Measurements from ENCODE around the gene WDR90. TPM values are rescaled to one million over a fixed set of nuclear protein-coding genes. Genes with fewer than 3 reads are reported as not detected.
A peak's percentile ranks its signal among the peaks of the same experiment; 100 is the strongest.

Gene WDR90
- total and polyA plus RNA-seq, 7 donors = 4.0 to 9.7 (median 8.0) TPM

GRCh38 chr16:637081-638018 is 11.8 kb upstream of the WDR90 start:
- DNase-seq = peak; percentile 93 to 96
- peak; percentile 79 to 82 (median 80) for ATAC-seq
- TF ChIP-seq CTCF (IDR thresholded peaks at IDR 0.05) = no peak
- Histone ChIP-seq H3K36me3 (ENCODE audit: insufficient read depth in 1 of 2, low read depth in 1 of 2) (peaks cover 0 to 13% of the 10 kb centered on the region in 2 donors), H3K27me3 (ENCODE audit: insufficient read depth in 3 of 3, low read length in 2 of 3) (no peaks in the 10 kb centered on the region), H3K4me3 (peak overlapping the region; percentile 78), H3K27ac (peak overlapping the region; percentile 90), H3K9me3 (no peaks in the 10 kb centered on the region), H3K4me1 (peaks cover 24% of the 10 kb centered on the region)
- intact Hi-C loops (cut with DNase I) = no loop called here
- WGBS, 3 donors = 15 to 21% (median 15%) methylated on average over 33 to 53 of the region's 53 CpGs

GRCh38 chr16:638034-638543 is 11.1 kb upstream of the WDR90 start:
- Histone ChIP-seq H3K4me3 (peak overlapping the region; percentile 78), H3K27ac (peak overlapping the region; percentile 61), H3K9me3 (no peaks in the 10 kb centered on the region), H3K4me1 (peaks cover 31% of the 10 kb centered on the region), H3K27me3 (ENCODE audit: insufficient read depth in 3 of 3, low read length in 2 of 3) (no peaks in the 10 kb centered on the region), H3K36me3 (ENCODE audit: insufficient read depth in 1 of 2, low read depth in 1 of 2) (peaks cover 0 to 13% of the 10 kb centered on the region in 2 donors)
- DNase-seq (no peak), ATAC-seq (no peak)
- TF ChIP-seq CTCF (IDR thresholded peaks at IDR 0.05) = no peak
- WGBS, 3 donors = 69 to 78% (median 78%) methylated on average over 15 of the region's 15 CpGs
- intact Hi-C loops (cut with DNase I) = no loop called here

GRCh38 chr16:638836-639235 is 10.3 kb upstream of the WDR90 start:
- ATAC-seq (no peak), DNase-seq (no peak)
- Histone ChIP-seq H3K27me3 (ENCODE audit: insufficient read depth in 3 of 3, low read length in 2 of 3) (no peaks in the 10 kb centered on the region), H3K4me1 (peaks cover 38% of the 10 kb centered on the region), H3K9me3 (no peaks in the 10 kb centered on the region), H3K4me3 (no peak overlapping the region), H3K27ac (peak overlapping the region; percentile 27), H3K36me3 (ENCODE audit: insufficient read depth in 1 of 2, low read depth in 1 of 2) (peaks cover 0 to 7% of the 10 kb centered on the region in 2 donors)
- no peak for TF ChIP-seq CTCF (IDR thresholded peaks at IDR 0.05)
- intact Hi-C loops (cut with DNase I) = loop anchor here in 1 of 2 donors (1.0 kb wide), 1 partner anchor 20 kb away; no protein-coding TSS in a partner anchor
- 66 to 80% (median 71%) methylated on average over 7 to 9 of the region's 9 CpGs for WGBS, 3 donors

GRCh38 chr16:640614-641013 is 8.6 kb upstream of the WDR90 start:
- Histone ChIP-seq H3K4me3 (no peak overlapping the region), H3K36me3 (ENCODE audit: insufficient read depth in 1 of 2, low read depth in 1 of 2) (peaks cover 0 to 5% of the 10 kb centered on the region in 2 donors), H3K9me3 (no peaks in the 10 kb centered on the region), H3K27me3 (ENCODE audit: insufficient read depth in 3 of 3, low read length in 2 of 3) (no peaks in the 10 kb centered on the region), H3K4me1 (peaks cover 45% of the 10 kb centered on the region), H3K27ac (peak overlapping the region; percentile 46)
- WGBS, 3 donors = 81 to 94% (median 88%) methylated on average over 5 of the region's 5 CpGs
- ATAC-seq (no peak), DNase-seq (no peak)
- TF ChIP-seq CTCF (IDR thresholded peaks at IDR 0.05) = no peak
- intact Hi-C loops (cut with DNase I) = no loop called here

Measured in psoas muscle (tissue), 8 donors.